ENCODE results near the gene CFAP61.

GRCh38 chr20:20404633-20405032, 352.3 kb downstream of the CFAP61 start:
- TF ChIP-seq, protein P1, sequence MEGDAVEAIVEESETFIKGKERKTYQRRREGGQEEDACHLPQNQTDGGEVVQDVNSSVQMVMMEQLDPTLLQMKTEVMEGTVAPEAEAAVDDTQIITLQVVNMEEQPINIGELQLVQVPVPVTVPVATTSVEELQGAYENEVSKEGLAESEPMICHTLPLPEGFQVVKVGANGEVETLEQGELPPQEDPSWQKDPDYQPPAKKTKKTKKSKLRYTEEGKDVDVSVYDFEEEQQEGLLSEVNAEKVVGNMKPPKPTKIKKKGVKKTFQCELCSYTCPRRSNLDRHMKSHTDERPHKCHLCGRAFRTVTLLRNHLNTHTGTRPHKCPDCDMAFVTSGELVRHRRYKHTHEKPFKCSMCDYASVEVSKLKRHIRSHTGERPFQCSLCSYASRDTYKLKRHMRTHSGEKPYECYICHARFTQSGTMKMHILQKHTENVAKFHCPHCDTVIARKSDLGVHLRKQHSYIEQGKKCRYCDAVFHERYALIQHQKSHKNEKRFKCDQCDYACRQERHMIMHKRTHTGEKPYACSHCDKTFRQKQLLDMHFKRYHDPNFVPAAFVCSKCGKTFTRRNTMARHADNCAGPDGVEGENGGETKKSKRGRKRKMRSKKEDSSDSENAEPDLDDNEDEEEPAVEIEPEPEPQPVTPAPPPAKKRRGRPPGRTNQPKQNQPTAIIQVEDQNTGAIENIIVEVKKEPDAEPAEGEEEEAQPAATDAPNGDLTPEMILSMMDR (IDR thresholded peaks at IDR 0.05; ENCODE audit: low read depth, low read length) = no peak
- no peak for TF ChIP-seq POLR2A (IDR thresholded peaks at IDR 0.05; ENCODE audit: extremely low read depth, insufficient read length)

Measured in NB4 (cell line).